Stimulated activated CD4-positive, alpha-beta T cell treated with anti-CD3 and anti-CD28 coated beads, Interleukin-12 subunit alpha, Interleukin-12 subunit beta, amount 100 ng/mL, for 4 hours (primary cell): ENCODE data around the gene LSAMP.

Experiments
- DNase-seq: peaks from one replicate; pipeline ENCODE4 v3.0.0-alpha.2; 2020

LSAMP gene

DNA sequence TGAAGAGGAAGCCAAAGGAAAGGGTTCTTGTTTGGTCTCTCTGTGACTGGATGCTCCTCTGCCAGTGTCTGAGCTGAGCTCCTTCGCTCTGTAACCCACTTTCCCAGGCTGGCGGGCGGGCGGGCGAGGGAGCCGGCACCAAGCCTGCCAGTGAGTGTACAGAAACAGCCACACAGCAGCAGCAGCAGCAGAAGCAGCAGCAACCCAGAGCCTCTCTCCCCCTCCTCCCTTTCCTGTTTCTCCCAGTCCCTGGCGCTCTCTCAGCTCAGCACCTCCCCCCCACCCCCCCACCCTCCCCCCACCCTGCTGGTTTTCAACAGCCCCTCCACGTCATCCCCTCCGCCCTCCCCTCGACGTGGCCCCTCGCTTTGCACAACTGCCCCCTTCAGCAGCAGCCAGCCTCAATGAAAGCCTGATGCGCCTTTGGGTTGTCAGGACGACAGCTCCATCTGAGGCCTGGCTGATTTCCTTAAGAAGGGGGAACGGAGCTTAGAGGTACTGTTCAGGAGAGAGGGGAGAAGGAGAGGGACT, at the start of gene LSAMP:
LSAMP (minus strand) TSS at position 177 of the 531 bp plus-strand sequence.
- DNase-seq, result no peak

DNA sequence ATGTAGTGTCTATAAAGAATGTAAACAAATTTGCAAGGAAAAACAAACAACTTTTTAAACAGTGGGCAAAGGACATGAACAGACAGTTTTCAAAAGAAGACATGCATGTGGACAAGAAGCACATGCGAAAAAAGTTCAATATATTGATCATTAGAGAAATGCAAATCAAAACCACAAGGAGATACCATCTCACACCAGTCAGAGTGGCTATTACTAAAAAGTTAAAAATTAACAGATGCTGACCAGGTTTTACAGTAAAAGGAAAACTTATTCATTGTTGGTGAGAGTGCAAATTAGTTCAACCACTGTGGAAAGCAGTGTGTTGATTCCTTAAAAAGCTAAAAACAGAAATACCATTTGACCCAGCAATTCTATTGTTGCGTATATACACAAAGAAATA, 47.1 kb upstream of the LSAMP start:
- DNase-seq, result no peak

DNA sequence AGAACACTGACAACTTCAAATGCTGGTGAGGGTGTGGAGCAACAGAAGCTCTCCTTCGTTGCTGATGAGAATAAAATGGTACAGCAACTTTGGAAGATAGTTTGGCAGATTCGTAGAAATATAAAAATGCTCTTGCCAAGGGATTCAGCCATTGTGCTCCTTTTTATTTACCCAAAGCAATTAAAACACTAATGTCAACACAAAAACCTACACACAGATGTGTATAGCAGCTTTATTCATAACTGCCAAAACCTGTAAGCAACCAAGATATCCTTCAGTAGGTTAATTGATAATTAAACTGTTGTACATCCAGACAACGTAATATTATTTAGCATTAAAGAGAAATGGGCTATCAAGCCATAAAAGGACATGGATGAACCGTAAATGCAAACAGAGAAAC, 37.8 kb upstream of the LSAMP start:
- no peak for DNase-seq

DNA sequence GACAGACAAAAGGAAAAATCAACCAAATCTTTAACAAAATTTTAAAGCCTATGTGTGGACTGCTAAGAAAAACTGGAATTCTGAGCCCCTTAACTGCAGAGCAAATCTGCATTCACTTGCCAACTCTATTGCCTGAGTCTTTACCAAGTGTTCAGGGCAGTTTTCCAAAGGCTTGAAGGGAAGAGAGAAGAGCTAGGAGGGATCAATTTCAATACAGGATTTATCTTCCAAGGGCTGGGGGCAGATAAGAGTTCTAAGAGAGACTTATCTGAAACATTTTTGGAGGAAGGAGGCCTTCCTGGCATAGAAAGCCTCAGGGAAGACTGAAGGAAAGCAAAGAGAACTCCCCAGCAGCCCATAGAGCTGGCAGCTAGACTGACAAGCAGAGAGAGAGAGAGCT, 31.4 kb upstream of the LSAMP start:
- DNase-seq, result no peak

DNA sequence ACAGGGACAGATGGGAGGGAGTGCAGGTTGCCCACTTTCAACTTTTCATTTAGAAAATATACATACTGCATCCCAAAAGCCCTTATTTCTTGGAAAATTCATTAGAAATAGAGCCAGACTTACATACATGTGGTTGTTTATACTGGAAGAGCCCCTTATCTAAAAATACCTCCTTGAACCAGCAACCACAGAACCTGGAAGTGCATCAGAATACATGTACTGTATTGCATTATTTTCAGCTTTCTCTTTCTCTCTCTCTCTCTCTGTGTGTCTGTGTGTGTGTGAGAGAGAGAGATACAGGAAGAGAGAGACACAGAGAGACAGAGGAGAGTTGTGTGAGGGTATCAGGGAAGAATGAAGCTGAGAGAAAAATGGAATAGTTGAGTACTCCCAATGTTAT, 29.5 kb upstream of the LSAMP start:
- no peak for DNase-seq

DNA sequence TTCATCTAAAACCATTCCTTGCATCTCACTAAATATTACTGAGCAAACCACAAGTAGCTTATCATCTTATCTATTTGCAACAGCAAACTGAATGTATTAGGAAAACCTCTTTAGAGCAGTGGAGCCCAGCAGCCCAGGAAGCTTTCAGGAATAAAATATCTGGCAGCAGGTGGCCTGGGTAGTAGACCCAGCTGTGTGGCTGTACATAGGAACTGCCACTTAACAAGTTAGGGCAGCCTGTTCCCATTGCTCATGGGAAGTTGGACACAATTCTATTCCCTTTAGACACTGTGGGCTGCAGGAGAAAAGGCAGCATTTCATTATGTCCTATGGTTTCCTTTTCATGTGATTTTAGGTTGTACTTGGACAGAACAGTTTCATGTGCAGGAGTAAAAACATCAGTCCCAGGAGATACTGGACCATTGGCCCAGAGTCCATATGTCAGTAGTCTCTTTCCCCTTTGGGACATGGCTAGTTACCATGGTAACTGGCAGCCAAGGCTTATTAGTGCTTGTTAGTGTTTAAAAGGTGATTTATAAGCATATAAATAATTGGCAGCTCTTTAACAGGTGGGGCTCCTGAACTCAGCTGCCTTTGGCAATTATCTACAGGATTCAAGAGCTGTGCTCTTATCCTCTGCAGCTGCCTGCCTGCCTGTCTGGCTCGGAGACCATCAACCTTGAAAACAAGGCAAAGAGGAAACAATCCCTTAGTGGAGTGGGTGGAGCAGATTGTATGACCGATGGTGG, 28.9 kb upstream of the LSAMP start:
- DNase-seq, result no peak

DNA sequence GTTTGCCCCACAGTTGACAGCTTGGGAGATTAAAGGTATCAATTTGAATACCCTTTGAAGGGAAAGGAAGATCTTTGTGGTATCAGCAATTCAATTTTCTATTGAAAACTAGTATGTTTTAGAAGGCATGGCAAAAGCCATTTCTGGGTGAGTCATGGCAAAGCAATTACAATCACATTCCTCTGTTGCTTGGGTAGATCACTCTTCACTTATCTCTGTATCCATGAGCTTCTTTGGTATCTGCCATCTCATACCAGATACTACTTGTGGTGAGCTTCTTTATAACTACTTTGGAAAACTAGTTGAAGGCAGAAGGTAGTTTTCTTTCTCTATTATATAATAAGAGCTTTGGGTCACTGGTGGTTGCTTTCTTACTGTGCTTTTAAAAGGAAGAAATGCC, 28.3 kb upstream of the LSAMP start:
- no peak for DNase-seq

DNA sequence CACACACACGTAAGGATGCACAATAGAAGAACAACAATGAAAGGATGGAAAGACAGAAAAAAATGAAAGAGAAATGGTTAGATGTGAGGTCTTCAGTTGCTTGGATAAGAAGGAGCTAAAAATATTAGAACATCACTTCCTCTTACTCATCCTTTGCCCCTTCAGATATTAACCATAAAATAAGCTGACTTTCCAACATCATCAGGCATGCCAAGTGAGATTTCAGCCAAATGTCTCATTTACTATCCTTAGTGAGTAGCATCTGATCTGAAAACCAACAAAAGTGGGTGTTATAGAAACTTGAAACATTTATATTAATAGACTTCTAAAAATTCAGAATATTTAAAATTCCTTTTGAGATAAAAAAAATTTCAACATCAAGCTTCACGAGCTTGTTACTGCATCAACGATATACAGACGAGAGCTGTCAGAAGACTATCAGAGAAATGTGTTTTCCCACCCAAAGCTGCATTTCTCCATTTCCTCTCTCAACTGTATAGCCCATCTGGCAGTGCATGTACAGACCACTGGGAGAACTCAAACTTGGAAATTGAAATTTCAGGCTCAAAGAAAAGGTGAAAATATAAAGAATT, 25.4 kb upstream of the LSAMP start:
- no peak for DNase-seq

DNA sequence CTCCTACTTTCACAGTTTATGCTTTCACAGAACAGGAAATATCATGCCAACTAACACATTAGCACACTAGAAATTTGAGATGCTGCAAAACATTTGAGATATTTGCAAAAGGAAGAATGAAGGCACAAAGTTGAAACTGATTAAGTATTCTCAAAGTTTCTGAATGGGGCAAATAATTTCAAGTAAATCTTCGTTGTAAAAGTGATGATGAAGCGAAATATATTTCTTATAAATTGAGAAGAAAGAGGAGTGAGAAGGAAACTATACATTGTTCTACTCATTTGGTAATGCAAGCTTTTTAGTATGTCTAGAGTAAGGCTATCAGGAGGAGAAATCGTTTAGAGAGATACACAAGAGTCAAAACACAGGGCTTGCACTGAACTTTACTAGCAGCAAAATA, 24.3 kb upstream of the LSAMP start:
- DNase-seq, result no peak

DNA sequence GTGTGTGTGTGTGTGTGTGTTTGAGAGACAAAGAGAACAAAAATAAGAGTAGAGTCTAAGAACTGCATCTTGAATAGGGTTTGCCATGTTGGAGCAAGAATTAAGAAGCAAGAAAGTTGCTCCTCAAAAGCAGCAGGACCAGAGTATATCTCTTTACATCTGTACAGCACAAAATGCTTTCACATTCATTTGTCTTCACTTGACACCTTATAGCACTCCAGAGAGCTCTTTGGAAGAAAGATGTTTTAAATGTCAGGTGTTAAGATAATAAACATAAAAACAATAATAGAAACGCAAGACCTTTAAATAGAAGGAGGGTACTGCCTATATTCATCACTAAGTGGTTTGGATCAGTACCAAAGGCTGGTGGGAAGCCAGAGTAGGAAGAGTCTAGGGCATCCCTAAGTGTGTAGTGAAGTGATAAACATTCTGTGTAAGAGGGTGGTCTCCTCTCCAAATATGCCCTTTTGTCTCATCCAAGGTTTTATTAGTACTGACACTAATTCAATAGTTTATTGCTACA, 19.1 kb upstream of the LSAMP start:
- DNase-seq, result no peak

DNA sequence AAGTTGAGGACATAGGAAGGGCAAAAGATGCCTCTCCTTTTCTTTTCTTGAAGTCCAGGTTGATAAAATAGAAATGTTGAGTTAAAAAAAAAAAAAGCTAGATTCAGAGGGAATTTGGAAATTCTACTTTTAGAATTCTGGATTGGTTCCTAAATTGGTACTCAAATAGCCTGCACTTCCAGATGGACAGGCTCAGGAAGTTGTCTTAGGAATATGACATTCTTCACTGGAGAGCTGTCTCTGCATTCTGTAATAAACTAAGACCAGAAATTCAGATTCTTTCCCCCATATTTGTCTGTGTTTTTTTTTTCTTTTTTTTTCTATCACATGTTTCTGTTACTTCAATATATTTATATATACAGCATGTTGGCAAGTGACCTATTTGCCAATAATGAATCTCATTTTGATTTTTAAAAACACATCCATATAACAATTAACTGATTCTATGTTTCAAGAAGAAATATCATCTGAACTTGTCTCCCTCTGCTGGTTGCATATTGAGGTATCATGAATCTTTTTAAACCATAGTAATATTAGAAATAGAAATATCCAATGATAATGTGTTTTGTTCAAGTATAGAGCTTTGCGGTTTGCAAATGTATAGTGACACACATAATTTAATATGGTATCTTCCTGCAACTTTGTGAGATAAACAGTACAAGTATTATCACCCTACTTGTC, 8.5 kb upstream of the LSAMP start:
- no peak for DNase-seq

DNA sequence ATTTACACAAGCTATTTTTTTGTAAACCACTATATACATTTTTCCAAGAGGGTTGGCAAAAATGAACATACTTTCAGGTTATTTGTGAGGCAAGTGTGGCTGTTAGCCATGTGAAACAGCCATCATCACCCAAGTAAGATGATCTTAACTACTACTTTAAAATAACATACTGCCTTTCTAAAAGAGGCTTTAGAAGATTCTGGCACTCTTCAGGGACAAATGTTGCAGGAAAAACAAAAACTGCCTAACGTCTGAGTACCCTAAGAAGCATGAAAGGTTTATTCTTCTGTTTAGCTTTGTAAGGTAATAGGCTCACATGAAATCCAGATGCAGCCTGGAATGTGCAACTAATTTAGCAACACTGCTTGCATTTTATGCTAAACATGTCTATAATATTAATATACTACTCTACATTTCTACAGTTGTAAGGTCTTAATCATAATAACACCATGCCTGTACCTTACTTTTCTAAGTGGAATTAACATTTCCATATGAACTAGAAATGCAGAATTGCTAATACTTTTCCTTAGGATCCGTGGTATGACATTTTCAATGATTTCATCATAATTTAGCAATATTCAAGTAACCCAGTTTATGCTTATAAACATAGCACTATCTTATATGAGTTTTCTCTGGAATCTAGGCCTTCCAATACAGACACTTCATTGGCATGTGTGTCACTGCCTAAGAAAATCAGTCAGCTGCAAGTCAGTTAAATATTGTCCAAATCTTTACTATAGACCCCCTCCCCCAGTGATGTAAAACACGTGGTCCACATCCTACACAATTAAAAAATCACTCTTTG, 4.5 kb upstream of the LSAMP start:
- DNase-seq, result no peak

DNA sequence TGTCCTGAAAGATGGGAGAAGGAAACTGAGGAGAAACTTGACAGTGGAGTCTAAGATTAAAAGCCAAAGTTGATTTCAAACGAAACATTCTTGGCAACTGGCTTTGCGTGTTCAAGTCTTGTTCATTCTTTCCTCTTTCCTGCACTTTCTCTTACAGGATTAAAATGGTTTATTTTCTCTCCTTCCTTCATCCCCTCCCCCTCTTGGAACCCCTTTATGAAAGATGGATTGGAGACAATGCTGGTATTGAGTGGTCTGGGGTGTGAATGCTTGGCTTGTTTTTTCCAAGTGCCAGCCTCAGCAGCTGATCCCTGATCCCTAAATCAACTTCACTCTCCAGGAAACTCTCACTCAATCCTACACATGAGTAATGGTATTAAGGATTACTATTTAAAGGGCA, 703 bp upstream of the LSAMP start:
- DNase-seq, result no peak

DNA sequence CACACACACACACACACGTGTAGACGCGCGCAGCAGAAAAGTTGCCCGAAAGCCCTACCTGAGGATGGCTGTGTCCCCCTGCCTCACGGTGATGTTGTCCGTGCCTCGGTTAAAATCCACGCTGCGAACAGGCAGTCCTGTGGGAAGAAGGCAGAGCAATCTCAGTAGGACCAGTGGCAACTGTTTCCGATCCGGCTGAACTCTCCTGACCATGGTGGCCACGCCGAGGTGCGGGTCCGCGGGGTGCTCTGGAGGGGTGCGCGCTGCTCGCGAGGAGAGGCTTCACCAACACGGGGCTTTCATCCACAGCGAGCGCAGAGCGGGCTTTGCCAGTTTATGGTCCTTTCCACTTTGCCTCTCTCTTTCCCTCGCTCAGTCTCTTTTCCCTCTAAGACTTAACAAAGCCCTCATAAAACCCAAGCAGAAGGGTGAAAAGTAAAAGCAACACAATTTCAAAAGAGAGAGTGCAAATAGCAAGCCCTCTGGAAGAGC, 422 bp downstream of the LSAMP start:
- no peak for DNase-seq

DNA sequence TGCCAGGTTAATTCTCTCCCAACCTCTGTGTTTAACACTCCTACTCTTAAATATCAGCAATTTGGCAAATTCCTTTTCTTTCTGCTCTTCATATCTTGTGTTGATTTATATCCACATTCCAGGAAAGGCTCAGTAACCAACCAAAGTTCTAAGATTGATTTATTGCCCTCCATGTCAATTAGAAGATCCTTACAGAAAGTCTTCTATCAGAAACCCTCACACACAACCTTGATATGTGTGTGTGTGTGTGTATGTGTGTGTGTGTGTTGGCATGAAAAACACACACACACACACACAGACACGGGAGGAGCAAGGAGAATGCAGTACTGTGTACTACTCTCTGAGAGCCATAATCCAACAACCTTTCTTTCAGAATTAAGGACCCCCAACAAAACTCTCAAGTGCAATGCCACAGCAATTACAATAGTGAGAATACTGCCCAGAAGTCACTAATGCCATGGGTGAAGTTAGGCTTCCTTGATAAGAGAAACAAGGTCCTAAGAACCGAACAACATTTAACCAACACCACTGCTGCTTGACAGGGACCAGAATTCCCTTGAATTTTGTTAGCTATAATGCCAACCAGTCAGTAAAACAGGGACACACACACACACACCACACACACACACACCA, 1.1 kb downstream of the LSAMP start:
- no peak for DNase-seq

DNA sequence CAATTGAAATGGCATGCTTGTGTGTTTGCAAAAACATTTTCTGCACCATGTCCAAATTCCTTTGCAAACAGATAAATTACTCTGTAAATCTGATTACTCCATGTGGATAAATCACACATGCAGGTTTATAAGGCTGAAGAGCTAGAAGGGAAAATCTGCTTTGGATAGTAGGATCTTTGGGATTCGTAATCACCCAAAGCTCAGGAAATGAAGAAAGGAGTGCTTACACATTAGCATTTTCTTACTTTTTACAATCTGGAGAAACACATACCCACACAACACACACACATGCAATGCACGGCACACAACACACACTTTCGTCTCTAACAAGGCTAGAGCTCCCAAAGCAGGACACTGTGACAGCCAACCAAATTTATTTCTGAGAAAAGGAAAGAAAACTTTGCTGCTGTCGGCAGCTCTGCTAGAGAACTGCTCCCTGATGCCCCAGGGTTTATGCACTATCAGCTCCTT, 2.1 kb downstream of the LSAMP start:
- DNase-seq, result no peak

DNA sequence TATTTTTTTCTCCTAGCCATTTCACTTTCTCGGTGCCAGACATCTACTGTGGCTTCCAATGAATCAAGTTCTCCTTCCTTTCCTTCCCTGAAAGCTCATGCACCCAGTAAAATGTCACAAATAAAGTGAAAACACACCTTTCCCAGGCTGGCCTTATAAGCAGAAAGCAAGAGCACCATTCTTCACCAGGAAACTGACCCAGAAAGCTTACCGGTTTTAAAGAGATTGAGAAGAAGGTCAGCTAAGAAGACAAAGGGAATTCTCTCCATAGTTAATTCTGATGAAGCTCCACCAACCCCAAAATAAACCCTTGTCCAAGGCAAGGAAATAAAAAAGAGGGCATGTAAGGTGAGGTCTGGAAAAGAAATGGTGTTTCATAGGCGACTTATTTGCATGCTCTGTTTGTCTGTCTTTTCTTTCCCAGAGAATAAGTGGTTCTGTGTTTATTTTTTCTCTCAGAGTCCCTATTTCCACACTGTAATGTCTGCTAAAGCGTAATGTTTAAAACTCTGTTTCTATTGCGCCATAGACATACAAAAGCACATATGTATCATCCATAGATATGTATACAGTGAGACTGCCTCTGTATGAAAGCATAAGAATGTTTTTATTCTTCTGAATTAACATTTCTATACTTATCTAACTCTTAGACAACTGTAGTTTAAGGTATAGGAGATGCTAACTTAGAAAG, 2.8 kb downstream of the LSAMP start:
- no peak for DNase-seq

DNA sequence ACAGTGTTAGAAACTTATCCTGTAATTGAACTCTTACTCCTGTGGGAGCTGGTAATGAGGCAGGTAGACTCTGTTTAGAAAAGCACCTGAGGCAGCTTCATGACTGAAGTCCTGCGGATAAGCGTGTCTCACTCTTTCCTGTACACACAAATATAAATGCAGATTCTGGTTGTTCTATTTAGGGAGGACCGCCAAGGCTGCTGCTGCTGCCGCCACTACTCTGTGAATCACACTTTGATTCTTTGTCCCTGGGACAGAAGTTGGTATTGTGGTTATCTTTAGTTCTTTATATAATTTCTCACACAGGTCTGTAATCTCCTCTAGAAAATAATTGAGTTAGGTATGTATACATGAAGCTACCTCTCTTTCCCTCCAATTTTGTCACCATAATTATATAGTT, 3.6 kb downstream of the LSAMP start:
- DNase-seq, result no peak

DNA sequence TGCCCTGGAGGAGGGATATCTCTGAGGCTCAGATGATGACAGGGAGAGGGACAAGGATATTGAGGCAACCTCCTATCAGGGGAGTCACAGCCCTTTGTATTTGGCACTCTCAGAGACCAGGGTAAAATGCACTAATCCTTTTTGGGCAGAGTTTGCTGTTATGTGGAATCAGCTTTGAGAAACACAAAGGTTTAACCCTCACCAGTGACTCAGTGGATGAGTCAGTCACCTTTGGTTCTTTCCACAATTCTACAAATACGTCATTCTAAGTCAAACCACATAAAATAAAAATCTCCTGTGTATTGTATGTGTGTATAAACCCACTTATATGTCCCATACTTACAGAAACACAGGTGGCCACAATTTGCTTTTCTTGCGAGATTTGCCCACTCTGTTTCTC, 5.1 kb downstream of the LSAMP start:
- no peak for DNase-seq

DNA sequence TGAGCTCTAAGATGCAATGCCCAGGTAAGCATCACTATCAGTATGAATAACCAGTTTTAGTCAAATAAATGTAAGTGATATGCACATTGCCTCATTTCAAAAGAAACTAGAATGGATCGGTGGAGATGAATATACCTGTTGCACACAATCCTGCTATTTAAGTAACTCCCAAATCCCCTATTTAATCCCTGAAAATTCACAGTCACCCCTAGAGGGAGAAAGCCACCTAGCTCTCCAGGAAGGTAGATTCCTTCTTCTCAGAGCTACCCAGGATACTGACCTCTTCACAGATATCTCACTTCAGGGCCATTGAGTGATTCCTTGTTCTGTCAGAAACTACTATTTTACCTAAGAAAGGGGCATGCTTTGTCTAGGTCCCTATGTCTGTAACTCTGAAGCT, 11.7 kb downstream of the LSAMP start:
- DNase-seq, result no peak

DNA sequence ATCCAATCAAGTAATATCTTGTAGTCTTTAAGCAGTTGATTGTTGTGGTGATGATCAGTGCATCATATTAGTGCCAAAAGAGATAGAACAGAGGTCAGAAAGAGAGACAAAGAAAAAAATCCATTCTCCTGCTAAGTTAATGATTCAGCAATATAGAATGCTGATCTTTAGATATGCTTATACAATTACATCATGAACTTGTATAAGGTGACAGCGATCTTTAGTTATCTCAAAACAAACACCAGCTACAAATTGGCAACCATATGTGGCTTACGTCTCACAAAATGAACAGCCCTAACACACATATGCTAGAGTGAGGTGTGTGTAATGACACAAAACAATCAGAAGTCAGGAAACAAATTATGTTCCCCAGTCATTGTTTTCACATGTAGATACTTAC, 12.5 kb downstream of the LSAMP start:
- no peak for DNase-seq
